HCT116 (cell line): ENCODE data around the gene PDE10A. TPM values are rescaled to one million over a fixed set of nuclear protein-coding genes. Genes with fewer than 3 reads are reported as not detected.

Experiments used
- ATAC-seq: fragments of 200-7000 bp; cut with Tn5 transposase; 2 replicates; pipeline ENCODE4 v1.9.1; 2020; ENCODE audit warnings: mild to moderate bottlenecking, moderate library complexity
- BruUV-seq: library from RNA; stranded (reverse); fragments of 400-500 nt; replicated peaks from 2 replicates; lab custom pipeline; 2021; lab: Mats Ljungman, UMichigan
- CTCF ChIA-PET: fragments of 300-600 bp; sonication (Branson Sonifier 250); formaldehyde crosslinking; loops from one replicate; lab custom pipeline; 2021; ENCODE audit warnings: antibody characterized with exemption; lab: Charles Lee
- POLR2A ChIA-PET: fragments of 300-600, 350-600 bp; sonication (Branson Sonifier 250); formaldehyde crosslinking; loops from one replicate; lab custom pipeline; 2021; ENCODE audit warnings: antibody characterized with exemption; lab: Charles Lee
- RAD21 ChIA-PET, 2 experiments: fragments of 300-600 bp; sonication (Branson Sonifier 250); formaldehyde crosslinking; loops; one replicate each; lab custom pipeline; 2023; ENCODE audit warnings: low total read pairs in 2 of 2; ENCODE audit not compliant: uncharacterized antibody in 2 of 2, unreplicated experiment in 2 of 2, low non-redundant PET in 1 of 2; lab: Charles Lee
- DNase-seq: peaks from one replicate; pipeline ENCODE4 v3.0.0-alpha.2; 2010; ENCODE audit warnings: low read depth, low spot score
- H2AFZ ChIP-seq: fragments of 200-600 bp; shearing (Covaris generic), sonication (generic); 2 replicates; pipeline ENCODE4 v1.6.1; 2017; ENCODE audit warnings: low read depth, mixed run types, mixed read lengths, antibody characterized with exemption, low read length; ENCODE audit not compliant: poor library complexity, severe bottlenecking
- H3K27ac ChIP-seq: 2 replicates; pipeline ENCODE4 v1.5.1; 2012; ENCODE audit warnings: low read depth, low read length
- H3K27me3 ChIP-seq: fragments of 200-600 bp; sonication (generic); 2 replicates; pipeline ENCODE4 v1.6.1; 2016; ENCODE audit warnings: mixed run types, low read length, mixed read lengths; ENCODE audit not compliant: insufficient read depth
- H3K36me3 ChIP-seq, 2 experiments: fragments of 200-500 bp in 1 of 2; fragments of 200-600 bp in 1 of 2; sonication (Bioruptor generic) in 1 of 2; sonication (generic) in 1 of 2; 2 replicates each; pipeline versions ENCODE4 v1.5.1 to v1.6.1; 2014 to 2016; ENCODE audit warnings: low read length in 2 of 2, inconsistent platforms in 1 of 2, mixed read lengths in 1 of 2, mixed run types in 1 of 2; ENCODE audit not compliant: insufficient read depth in 2 of 2, control insufficient read depth in 1 of 2
- H3K4me1 ChIP-seq, 2 experiments: fragments of 200-600 bp in 1 of 2; sonication (generic) in 1 of 2; 2 replicates each; pipeline versions ENCODE4 v1.5.1 to v1.6.1; 2012 to 2017; ENCODE audit warnings: low read length in 2 of 2, inconsistent platforms in 1 of 2, mild to moderate bottlenecking in 1 of 2, mixed read lengths in 1 of 2, mixed run types in 1 of 2, moderate library complexity in 1 of 2; ENCODE audit not compliant: insufficient read depth in 2 of 2, control insufficient read depth in 1 of 2
- H3K4me2 ChIP-seq: fragments of 200-600 bp; sonication (generic); 2 replicates; pipeline ENCODE4 v1.6.1; 2017; ENCODE audit warnings: mixed run types, low read length, mixed read lengths
- H3K4me3 ChIP-seq, 2 experiments: fragments of 200-600 bp in 1 of 2; sonication (generic) in 1 of 2; replicated peaks in 1 of 2; 2 replicates each; pipeline ENCODE4 v1.5.1; 2011 to 2016; ENCODE audit warnings: low read length in 2 of 2, control low read depth in 1 of 2, low read depth in 1 of 2, mild to moderate bottlenecking in 1 of 2, mixed read lengths in 1 of 2, mixed run types in 1 of 2
- H3K79me2 ChIP-seq: fragments of 200-600 bp; sonication (generic); 2 replicates; pipeline ENCODE4 v1.6.1; 2017; ENCODE audit warnings: mild to moderate bottlenecking, mixed run types, low read length, moderate library complexity, mixed read lengths; ENCODE audit not compliant: insufficient read depth
- H3K9ac ChIP-seq: fragments of 200-600 bp; sonication (generic); 2 replicates; pipeline ENCODE4 v1.6.1; 2016; ENCODE audit warnings: low read length, mixed read lengths
- H3K9me2 ChIP-seq: fragments of 200-600 bp; sonication (generic), shearing (Covaris generic); 2 replicates; pipeline ENCODE4 v1.6.1; 2017; ENCODE audit warnings: mixed run types, mild to moderate bottlenecking, moderate library complexity; ENCODE audit not compliant: insufficient read depth
- H3K9me3 ChIP-seq, 2 experiments: fragments of 200-500 bp in 1 of 2; fragments of 200-600 bp in 1 of 2; sonication (Bioruptor generic) in 1 of 2; sonication (generic) in 1 of 2; 2 replicates each; pipeline ENCODE4 v1.6.1; 2014 to 2017; ENCODE audit warnings: low read length in 2 of 2, mixed read lengths in 2 of 2, inconsistent platforms in 1 of 2, low read depth in 1 of 2, mild to moderate bottlenecking in 1 of 2, mixed run types in 1 of 2, moderate library complexity in 1 of 2; ENCODE audit not compliant: control insufficient read depth in 1 of 2, insufficient read depth in 1 of 2
- H4K20me1 ChIP-seq: fragments of 200-600 bp; sonication (generic), shearing (Covaris generic); 2 replicates; pipeline ENCODE4 v1.6.1; 2017; ENCODE audit warnings: mixed run types, mild to moderate bottlenecking, moderate library complexity; ENCODE audit not compliant: insufficient read depth
- CBX3 ChIP-seq: IDR thresholded peaks from 2 replicates; pipeline ENCODE4 v1.6.1; 2012; ENCODE audit warnings: low read depth
- EGR1 ChIP-seq: IDR thresholded peaks from 2 replicates; pipeline ENCODE4 v1.6.1; 2012; ENCODE audit warnings: low read depth
- ELF1 ChIP-seq: IDR thresholded peaks from 2 replicates; pipeline ENCODE4 v1.6.1; 2012; ENCODE audit warnings: low read depth, borderline replicate concordance
- FOSL1 ChIP-seq: IDR thresholded peaks from 2 replicates; pipeline ENCODE4 v1.6.1; 2012; ENCODE audit warnings: low read depth
- JUND ChIP-seq: IDR thresholded peaks from 2 replicates; pipeline ENCODE4 v1.6.1; 2012
- POLR2AphosphoS5 ChIP-seq: IDR thresholded peaks from 2 replicates; pipeline ENCODE4 v1.6.1; 2011; ENCODE audit warnings: mild to moderate bottlenecking, low read depth, low read length, moderate library complexity
- RAD21 ChIP-seq: IDR thresholded peaks from 2 replicates; pipeline ENCODE4 v1.6.1; 2012; ENCODE audit warnings: low read depth, mild to moderate bottlenecking
- SIN3A ChIP-seq: IDR thresholded peaks from 2 replicates; pipeline ENCODE4 v1.6.1; 2012; ENCODE audit warnings: low read depth
- SP1 ChIP-seq: IDR thresholded peaks from 2 replicates; pipeline ENCODE4 v1.6.1; 2012; ENCODE audit warnings: low read depth
- TCF7L2 ChIP-seq: IDR thresholded peaks from 2 replicates; pipeline ENCODE4 v1.7.0; 2011; ENCODE audit warnings: borderline replicate concordance, inconsistent platforms; ENCODE audit not compliant: insufficient read depth, insufficient read length; ENCODE audit errors: extremely low read depth
- YY1 ChIP-seq: IDR thresholded peaks from 2 replicates; pipeline ENCODE4 v1.6.1; 2011; ENCODE audit warnings: low read length, low read depth, moderate library complexity, mild to moderate bottlenecking; ENCODE audit not compliant: insufficient replicate concordance; ENCODE audit errors: extremely low read depth
- ZNF274 ChIP-seq: fragments of 200-500 bp; sonication (Bioruptor generic); IDR thresholded peaks from 2 replicates; pipeline ENCODE4 v1.6.1; 2014; ENCODE audit warnings: mild to moderate bottlenecking, low read depth, low read length, inconsistent platforms
- intact Hi-C: fragments of 100-400 bp; cut with micrococcal nuclease; formaldehyde crosslinking; loops from 2 replicates; pipeline ENCODE4 v1.10.0; 2022
- total RNA-seq: library from RNA; stranded (reverse); gene quantifications from one replicate; pipeline ENCODE4 v1.2.1, GENCODE V29; 2021; ENCODE audit not compliant: unreplicated experiment
- TF ChIP-seq, protein P1 (sequence below): IDR thresholded peaks from 2 replicates; pipeline ENCODE4 v1.6.1; 2012
- TF ChIP-seq, protein P2 (sequence below), 3 experiments: fragments of 200-600 bp in 1 of 3; sonication (generic) in 1 of 3; IDR thresholded peaks in 2 of 3; conservative IDR thresholded peaks in 1 of 3; 2 replicates each; pipeline ENCODE4 v1.5.1; 2012 to 2017; ENCODE audit warnings: low read depth in 2 of 3, low read length in 2 of 3, antibody characterized with exemption in 1 of 3, borderline replicate concordance in 1 of 3, control low read depth in 1 of 3, mild to moderate bottlenecking in 1 of 3, mixed read lengths in 1 of 3, mixed run types in 1 of 3, moderate library complexity in 1 of 3; ENCODE audit not compliant: insufficient read depth in 1 of 3
- TF ChIP-seq, protein P3 (sequence below): IDR thresholded peaks from 2 replicates; pipeline ENCODE4 v1.6.1; 2012
- TF ChIP-seq, protein P4 (sequence below): IDR thresholded peaks from 2 replicates; pipeline ENCODE4 v1.6.1; 2011; ENCODE audit warnings: mild to moderate bottlenecking, low read length, moderate library complexity; ENCODE audit not compliant: insufficient replicate concordance; ENCODE audit errors: extremely low read depth

PDE10A gene
- total RNA-seq, 1 experiment from 2014 or later = 0.37 TPM

DNA sequence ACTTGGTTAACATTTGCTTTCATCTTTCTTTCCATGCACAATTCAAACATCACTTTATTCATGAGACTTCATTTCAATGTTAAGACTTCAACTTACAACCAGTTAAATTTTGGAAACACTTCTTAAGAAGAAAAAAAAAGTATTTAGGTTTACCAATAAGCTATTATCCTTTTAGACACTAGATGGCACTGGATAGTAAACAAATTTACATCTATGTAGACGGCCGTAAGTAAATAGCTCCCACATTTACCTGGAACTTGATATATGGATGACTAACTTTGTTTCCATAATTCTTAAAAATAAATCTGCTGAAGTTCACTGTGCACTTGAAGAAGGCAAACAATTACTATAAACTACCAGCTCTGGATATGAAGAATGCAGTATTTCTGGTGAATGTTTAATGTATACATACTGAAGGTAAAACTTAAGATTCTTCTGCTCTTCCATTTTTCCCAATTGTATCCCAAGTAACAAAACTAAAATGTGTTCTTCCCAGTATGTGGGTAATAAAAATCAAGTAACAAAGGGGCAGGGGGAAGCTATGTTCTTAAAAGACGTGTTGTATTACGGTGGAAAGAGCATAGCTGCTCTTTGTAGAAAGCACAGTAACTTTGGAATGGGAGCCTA is 223.0 kb downstream of the PDE10A start:
- DNase-seq = peak; percentile 34
- H3K9me2 ChIP-seq = no peaks in the 10 kb centered on the region
- H3K4me2 ChIP-seq = no peak overlapping the region
- no peak overlapping the region for H3K9ac ChIP-seq
- ChIA-PET RAD21 (interaction anchor here (1.1 to 1.5 kb wide), 2 partner anchors 410 kb away, joined by 5 to 6 read pairs; no protein-coding TSS in a partner anchor), POLR2A (no interaction called here), CTCF (interaction anchor here (0.7 to 2.8 kb wide), 20 partner anchors 8 to 666 kb away, joined by 3 to 42 read pairs (median 5); no protein-coding TSS in a partner anchor)
- H3K4me3 ChIP-seq = no peak overlapping the region
- ATAC-seq = no peak
- no peaks in the 10 kb centered on the region for H3K27me3 ChIP-seq
- no peaks in the 10 kb centered on the region for H3K4me1 ChIP-seq
- BruUV-seq = no TSS peak
- no peaks in the 10 kb centered on the region for H3K79me2 ChIP-seq
- no peaks in the 10 kb centered on the region for H3K36me3 ChIP-seq
- intact Hi-C loops = loop anchor here (1.0 to 5.0 kb wide), 4 partner anchors 287 to 666 kb away; no protein-coding TSS in a partner anchor
- H4K20me1 ChIP-seq = no peaks in the 10 kb centered on the region
- H2AFZ ChIP-seq = peak overlapping the region; percentile 20
- TF ChIP-seq, protein P1, sequence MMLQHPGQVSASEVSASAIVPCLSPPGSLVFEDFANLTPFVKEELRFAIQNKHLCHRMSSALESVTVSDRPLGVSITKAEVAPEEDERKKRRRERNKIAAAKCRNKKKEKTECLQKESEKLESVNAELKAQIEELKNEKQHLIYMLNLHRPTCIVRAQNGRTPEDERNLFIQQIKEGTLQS = no peak
- TF ChIP-seq, protein P2, sequence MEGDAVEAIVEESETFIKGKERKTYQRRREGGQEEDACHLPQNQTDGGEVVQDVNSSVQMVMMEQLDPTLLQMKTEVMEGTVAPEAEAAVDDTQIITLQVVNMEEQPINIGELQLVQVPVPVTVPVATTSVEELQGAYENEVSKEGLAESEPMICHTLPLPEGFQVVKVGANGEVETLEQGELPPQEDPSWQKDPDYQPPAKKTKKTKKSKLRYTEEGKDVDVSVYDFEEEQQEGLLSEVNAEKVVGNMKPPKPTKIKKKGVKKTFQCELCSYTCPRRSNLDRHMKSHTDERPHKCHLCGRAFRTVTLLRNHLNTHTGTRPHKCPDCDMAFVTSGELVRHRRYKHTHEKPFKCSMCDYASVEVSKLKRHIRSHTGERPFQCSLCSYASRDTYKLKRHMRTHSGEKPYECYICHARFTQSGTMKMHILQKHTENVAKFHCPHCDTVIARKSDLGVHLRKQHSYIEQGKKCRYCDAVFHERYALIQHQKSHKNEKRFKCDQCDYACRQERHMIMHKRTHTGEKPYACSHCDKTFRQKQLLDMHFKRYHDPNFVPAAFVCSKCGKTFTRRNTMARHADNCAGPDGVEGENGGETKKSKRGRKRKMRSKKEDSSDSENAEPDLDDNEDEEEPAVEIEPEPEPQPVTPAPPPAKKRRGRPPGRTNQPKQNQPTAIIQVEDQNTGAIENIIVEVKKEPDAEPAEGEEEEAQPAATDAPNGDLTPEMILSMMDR (IDR thresholded peaks at IDR 0.05 in 2 of 3, conservative IDR thresholded peaks at IDR 0.05 in 1 of 3; ENCODE audit: borderline replicate concordance in 1 of 3, insufficient read depth in 1 of 3, low read depth in 2 of 3, low read length in 2 of 3) = peak; percentile 32 to 64 (median 49); a peak in 5 of 6 replicates
- TF ChIP-seq RAD21 = peak; percentile 65
- H3K27ac ChIP-seq = no peak overlapping the region
- H3K9me3 ChIP-seq = no peaks in the 10 kb centered on the region; a peak in 1 of 4 replicates

DNA sequence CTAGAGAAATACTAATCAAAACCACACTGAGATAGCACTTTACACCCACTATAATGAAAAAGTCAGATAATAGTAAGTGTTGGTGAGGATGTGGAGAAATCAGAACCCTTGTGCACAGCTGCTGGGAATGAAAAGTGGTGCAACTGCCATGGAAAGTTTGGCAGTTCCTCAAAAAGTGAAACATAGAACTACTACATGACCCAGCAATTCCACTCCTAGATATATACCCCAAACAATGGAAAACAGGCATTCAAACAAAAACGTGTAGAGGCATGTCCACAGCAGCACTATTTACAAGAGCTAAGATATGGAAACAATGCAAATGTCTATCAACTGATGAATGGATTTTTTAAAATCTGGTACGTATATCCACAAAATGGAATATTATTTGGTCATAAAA is 236.1 kb downstream of the PDE10A start:
- Histone ChIP-seq H3K9me2 (no peaks in the 10 kb centered on the region), H3K79me2 (no peaks in the 10 kb centered on the region), H3K9ac (no peak overlapping the region), H2AFZ (no peak overlapping the region), H3K36me3 (no peaks in the 10 kb centered on the region), H3K4me2 (no peak overlapping the region), H3K9me3 (no peaks in the 10 kb centered on the region), H3K27me3 (no peaks in the 10 kb centered on the region), H3K27ac (no peak overlapping the region), H4K20me1 (no peaks in the 10 kb centered on the region), H3K4me3 (no peak overlapping the region), H3K4me1 (no peaks in the 10 kb centered on the region)
- ChIA-PET POLR2A (no interaction called here), RAD21 (no interaction called here), CTCF (interaction anchor here (1.1 to 1.2 kb wide), 2 partner anchors 11 to 13 kb away, joined by 3 read pairs; no protein-coding TSS in a partner anchor)
- ATAC-seq (no peak), DNase-seq (no peak)
- no TSS peak for BruUV-seq
- intact Hi-C loops = no loop called here
- TF ChIP-seq POLR2AphosphoS5 = no peak
- TF ChIP-seq JUND = no peak
- no peak for TF ChIP-seq SP1
- no peak for TF ChIP-seq ELF1
- no peak for TF ChIP-seq TCF7L2
- no peak for TF ChIP-seq ZNF274
- TF ChIP-seq, protein P3, sequence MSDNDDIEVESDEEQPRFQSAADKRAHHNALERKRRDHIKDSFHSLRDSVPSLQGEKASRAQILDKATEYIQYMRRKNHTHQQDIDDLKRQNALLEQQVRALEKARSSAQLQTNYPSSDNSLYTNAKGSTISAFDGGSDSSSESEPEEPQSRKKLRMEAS = no peak
- no peak for TF ChIP-seq CBX3
- no peak for TF ChIP-seq FOSL1
- no peak for TF ChIP-seq SIN3A
- TF ChIP-seq EGR1 = no peak
- TF ChIP-seq, protein P4, sequence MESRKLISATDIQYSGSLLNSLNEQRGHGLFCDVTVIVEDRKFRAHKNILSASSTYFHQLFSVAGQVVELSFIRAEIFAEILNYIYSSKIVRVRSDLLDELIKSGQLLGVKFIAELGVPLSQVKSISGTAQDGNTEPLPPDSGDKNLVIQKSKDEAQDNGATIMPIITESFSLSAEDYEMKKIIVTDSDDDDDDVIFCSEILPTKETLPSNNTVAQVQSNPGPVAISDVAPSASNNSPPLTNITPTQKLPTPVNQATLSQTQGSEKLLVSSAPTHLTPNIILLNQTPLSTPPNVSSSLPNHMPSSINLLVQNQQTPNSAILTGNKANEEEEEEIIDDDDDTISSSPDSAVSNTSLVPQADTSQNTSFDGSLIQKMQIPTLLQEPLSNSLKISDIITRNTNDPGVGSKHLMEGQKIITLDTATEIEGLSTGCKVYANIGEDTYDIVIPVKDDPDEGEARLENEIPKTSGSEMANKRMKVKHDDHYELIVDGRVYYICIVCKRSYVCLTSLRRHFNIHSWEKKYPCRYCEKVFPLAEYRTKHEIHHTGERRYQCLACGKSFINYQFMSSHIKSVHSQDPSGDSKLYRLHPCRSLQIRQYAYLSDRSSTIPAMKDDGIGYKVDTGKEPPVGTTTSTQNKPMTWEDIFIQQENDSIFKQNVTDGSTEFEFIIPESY = no peak
- TF ChIP-seq YY1 = no peak
